Cortex of kidney (tissue), 1 donor: ENCODE data around the gene SMARCAL1.

ENCODE experiments used
- DNase-seq: peaks from one replicate; lab custom pipeline; 2025; lab: John Stamatoyannopoulos, UW

Gene SMARCAL1

GRCh38 chr2:216428618-216429350 lies 16.5 kb downstream of the SMARCAL1 start:
- no peak for DNase-seq

GRCh38 chr2:216429428-216429827 lies 17.1 kb downstream of the SMARCAL1 start:
- DNase-seq = no peak

GRCh38 chr2:216430811-216431530 lies 18.7 kb downstream of the SMARCAL1 start:
- DNase-seq = no peak

GRCh38 chr2:216431531-216431856 lies 19.2 kb downstream of the SMARCAL1 start:
- no peak for DNase-seq

- no peak for DNase-seq
These were observed 24.1 kb downstream of the SMARCAL1 start for GRCh38 chr2:216436383-216436782.

GRCh38 chr2:216441308-216442010 lies 29.2 kb downstream of the SMARCAL1 start:
- no peak for DNase-seq

GRCh38 chr2:216445501-216445900 lies 33.2 kb downstream of the SMARCAL1 start:
- no peak for DNase-seq

GRCh38 chr2:216446343-216446742 lies 34.1 kb downstream of the SMARCAL1 start:
- DNase-seq = no peak

GRCh38 chr2:216447293-216447692 lies 35.0 kb downstream of the SMARCAL1 start:
- DNase-seq = no peak

- no peak for DNase-seq
These were observed 36.5 kb downstream of the SMARCAL1 start for GRCh38 chr2:216448829-216449228.

GRCh38 chr2:216450346-216450745 lies 38.1 kb downstream of the SMARCAL1 start:
- no peak for DNase-seq

- DNase-seq = no peak
These were observed 38.5 kb downstream of the SMARCAL1 start for GRCh38 chr2:216450784-216451183.

GRCh38 chr2:216453955-216454614 lies 41.8 kb downstream of the SMARCAL1 start:
- DNase-seq = no peak

- DNase-seq = no peak
These were observed 50.9 kb downstream of the SMARCAL1 start for GRCh38 chr2:216463148-216463547.

GRCh38 chr2:216464104-216464720 lies 51.9 kb downstream of the SMARCAL1 start:
- no peak for DNase-seq

- no peak for DNase-seq
These were observed 53.4 kb downstream of the SMARCAL1 start for GRCh38 chr2:216465579-216466195.

GRCh38 chr2:216467845-216468244 lies 55.6 kb downstream of the SMARCAL1 start:
- no peak for DNase-seq

GRCh38 chr2:216469661-216470060 lies 57.4 kb downstream of the SMARCAL1 start:
- DNase-seq = no peak

GRCh38 chr2:216473187-216473586 lies 60.9 kb downstream of the SMARCAL1 start:
- no peak for DNase-seq

- DNase-seq = no peak
These were observed 62.8 kb downstream of the SMARCAL1 start for GRCh38 chr2:216474925-216475670.

- DNase-seq = no peak
These were observed 63.5 kb downstream of the SMARCAL1 start for GRCh38 chr2:216475767-216476166.
